ENCODE results near the gene SMIM17. TPM values are rescaled to one million over a fixed set of nuclear protein-coding genes. Genes with fewer than 3 reads are reported as not detected.

The SMIM17 gene
- total RNA-seq, 4 donors from 2014 or later, result 0.37 to 0.48 TPM; not detected in 2

DNA sequence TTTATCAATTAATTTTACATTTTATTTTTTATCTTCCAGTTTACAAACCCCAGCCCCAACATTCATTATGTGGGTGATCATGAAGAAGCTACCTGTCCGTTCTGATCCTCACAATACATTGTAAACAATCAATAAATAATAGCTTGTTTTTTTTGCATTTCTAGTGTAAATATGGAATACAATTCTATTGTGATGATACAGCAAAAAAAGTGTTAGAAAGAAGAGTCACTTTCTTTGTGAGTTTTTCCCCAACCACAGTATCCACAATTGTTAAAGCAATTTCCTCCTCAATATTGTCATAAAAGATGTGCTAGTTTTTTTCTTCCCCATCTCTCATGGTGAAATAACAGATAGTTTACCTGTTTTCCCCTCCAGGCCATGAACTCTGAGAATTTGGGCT, 58.9 kb downstream of the SMIM17 start:
- ATAC-seq (ENCODE audit: low FRiP score) (no peak), DNase-seq (ENCODE audit: low spot score) (no peak)
- TF ChIP-seq, protein P1, sequence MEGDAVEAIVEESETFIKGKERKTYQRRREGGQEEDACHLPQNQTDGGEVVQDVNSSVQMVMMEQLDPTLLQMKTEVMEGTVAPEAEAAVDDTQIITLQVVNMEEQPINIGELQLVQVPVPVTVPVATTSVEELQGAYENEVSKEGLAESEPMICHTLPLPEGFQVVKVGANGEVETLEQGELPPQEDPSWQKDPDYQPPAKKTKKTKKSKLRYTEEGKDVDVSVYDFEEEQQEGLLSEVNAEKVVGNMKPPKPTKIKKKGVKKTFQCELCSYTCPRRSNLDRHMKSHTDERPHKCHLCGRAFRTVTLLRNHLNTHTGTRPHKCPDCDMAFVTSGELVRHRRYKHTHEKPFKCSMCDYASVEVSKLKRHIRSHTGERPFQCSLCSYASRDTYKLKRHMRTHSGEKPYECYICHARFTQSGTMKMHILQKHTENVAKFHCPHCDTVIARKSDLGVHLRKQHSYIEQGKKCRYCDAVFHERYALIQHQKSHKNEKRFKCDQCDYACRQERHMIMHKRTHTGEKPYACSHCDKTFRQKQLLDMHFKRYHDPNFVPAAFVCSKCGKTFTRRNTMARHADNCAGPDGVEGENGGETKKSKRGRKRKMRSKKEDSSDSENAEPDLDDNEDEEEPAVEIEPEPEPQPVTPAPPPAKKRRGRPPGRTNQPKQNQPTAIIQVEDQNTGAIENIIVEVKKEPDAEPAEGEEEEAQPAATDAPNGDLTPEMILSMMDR (IDR thresholded peaks at IDR 0.05), result no peak

- ATAC-seq (ENCODE audit: low FRiP score) (no peak), DNase-seq (ENCODE audit: low spot score) (no peak)
These were observed 63.0 kb downstream of the SMIM17 start for GRCh38 chr19:56705939-56706338.

More at GRCh38 chr19:56705939-56706338, 63.0 kb downstream of the SMIM17 start:
- TF ChIP-seq, protein P1 (IDR thresholded peaks at IDR 0.05), result no peak

Other genes with a start within 250 kb of the SMIM17 start
- 1 to 10 TPM; 4.2 to 7.9 (median 4.9) TPM for gene ZNF582, start 249.6 kb upstream of the SMIM17 start, total RNA-seq
- 10 to 100 TPM in 2 of 4 donors, 1 to 10 TPM in 2; 3.2 to 12.0 (median 7.6) TPM for gene ZNF583, start 238.8 kb upstream of the SMIM17 start, total RNA-seq
- 1 to 10 TPM; 2.4 to 6.8 (median 3.6) TPM for gene ZNF667, start 165.8 kb upstream of the SMIM17 start, total RNA-seq
- gene ZNF471, start 135.3 kb upstream of the SMIM17 start, total RNA-seq, result 1 to 10 TPM; 1.9 to 6.0 (median 5.2) TPM
- gene ZFP28, start 104.2 kb upstream of the SMIM17 start, total RNA-seq, result 1 to 10 TPM; 4.9 to 9.2 (median 7.4) TPM
- 1 to 10 TPM; 2.0 to 3.0 (median 2.5) TPM for gene ZNF470, start 75.7 kb upstream of the SMIM17 start, total RNA-seq
- gene ZNF71, start 47.9 kb upstream of the SMIM17 start, total RNA-seq, result 10 to 100 TPM in 2 of 4 donors, 1 to 10 TPM in 2; 5.8 to 11.2 (median 9.6) TPM
- gene ZNF835, start 28.6 kb downstream of the SMIM17 start, total RNA-seq, result 1 to 10 TPM; 3.5 to 8.1 (median 5.9) TPM
- gene PEG3, start 197.6 kb downstream of the SMIM17 start, total RNA-seq, result 1 to 10 TPM; 6.5 to 8.8 (median 7.3) TPM
- under 1 TPM in 2 of 4 donors, not detected in 2; 0.36 to 0.88 TPM for gene ZIM2, start 197.6 kb downstream of the SMIM17 start, total RNA-seq